Caco-2 (cell line): ENCODE data around the gene LGALS3BP. TPM values are rescaled to one million over a fixed set of nuclear protein-coding genes. Genes with fewer than 3 reads are reported as not detected.

Source experiments
- Bru-seq: library from RNA; stranded (reverse); fragments of 400-500 nt; gene quantifications from one replicate; lab custom pipeline; 2021; lab: Mats Ljungman, UMichigan
- BruChase-seq, 2 experiments: library from RNA; stranded (reverse); fragments of 400-500 nt; gene quantifications; one replicate each; lab custom pipeline; 2021; lab: Mats Ljungman, UMichigan
- BruUV-seq: library from RNA; stranded (reverse); fragments of 400-500 nt; replicated peaks from 2 replicates; lab custom pipeline; 2021; lab: Mats Ljungman, UMichigan
- CTCF ChIA-PET: fragments of 300-600 bp; sonication (Branson Sonifier 250); formaldehyde crosslinking; loops from one replicate; lab custom pipeline; 2022; ENCODE audit warnings: antibody characterized with exemption; lab: Charles Lee
- POLR2A ChIA-PET: fragments of 300-600 bp; sonication (Branson Sonifier 250); formaldehyde crosslinking; loops from one replicate; lab custom pipeline; 2022; ENCODE audit warnings: antibody characterized with exemption; lab: Charles Lee
- DNase-seq, 2 experiments: peaks; one replicate each; pipeline versions ENCODE4 v3.0.0 to v3.0.0-alpha.2; 2020 to 2022
- H3K27me3 ChIP-seq: replicated peaks from 2 replicates; pipeline ENCODE4 v1.6.0; 2011; ENCODE audit warnings: low read length; ENCODE audit not compliant: control insufficient read depth, insufficient read depth
- H3K36me3 ChIP-seq: 2 replicates; pipeline ENCODE4 v1.5.1; 2011; ENCODE audit warnings: low read length; ENCODE audit not compliant: control insufficient read depth, insufficient read depth
- H3K4me1 ChIP-seq: fragments of 250-450 bp; sonication (Bioruptor Pico); 2 replicates; pipeline ENCODE4 v1.5.1; 2020; ENCODE audit warnings: mild to moderate bottlenecking
- H3K4me3 ChIP-seq: 2 replicates; pipeline ENCODE4 v1.5.1; 2011; ENCODE audit warnings: low read depth, mild to moderate bottlenecking, control low read depth, low read length
- H3K9me3 ChIP-seq: fragments of 250-450 bp; sonication (Bioruptor Pico); 2 replicates; pipeline ENCODE4 v1.5.1; 2020; ENCODE audit warnings: mild to moderate bottlenecking, moderate library complexity
- H3K27ac Mint-ChIP-seq: one replicate; pipeline ENCODE4 v1.8.0; 2022; ENCODE audit warnings: mixed read lengths; ENCODE audit not compliant: unreplicated experiment
- H3K27me3 Mint-ChIP-seq: one replicate; pipeline ENCODE4 v1.8.0; 2022; ENCODE audit warnings: mixed read lengths; ENCODE audit not compliant: insufficient read depth, unreplicated experiment
- H3K36me3 Mint-ChIP-seq: one replicate; pipeline ENCODE4 v1.8.0; 2022; ENCODE audit warnings: mild to moderate bottlenecking, mixed read lengths; ENCODE audit not compliant: insufficient read depth, unreplicated experiment
- H3K4me1 Mint-ChIP-seq: one replicate; pipeline ENCODE4 v1.8.0; 2022; ENCODE audit warnings: low read depth, mixed read lengths; ENCODE audit not compliant: unreplicated experiment
- H3K4me3 Mint-ChIP-seq: one replicate; pipeline ENCODE4 v1.8.0; 2022; ENCODE audit warnings: mild to moderate bottlenecking, moderate library complexity, mixed read lengths; ENCODE audit not compliant: unreplicated experiment
- H3K9me3 Mint-ChIP-seq: one replicate; pipeline ENCODE4 v1.8.0; 2022; ENCODE audit warnings: mixed read lengths; ENCODE audit not compliant: unreplicated experiment
- intact Hi-C: fragments of 100-400 bp; cut with micrococcal nuclease; formaldehyde crosslinking; loops from one replicate; pipeline ENCODE4 v1.10.0; 2022; ENCODE audit not compliant: unreplicated experiment
- long read RNA-seq: library from polyadenylated mRNA; stranded (forward); transcript quantifications from one replicate; pipeline ENCODE4 v2.0.0, GENCODE V29; 2022
- total RNA-seq: library from RNA; stranded (reverse); gene quantifications from 2 replicates; pipeline ENCODE4 v1.2.3, GENCODE V29; 2022
- TF ChIP-seq, protein P1 (sequence below), 2 experiments: fragments of 200-600 bp in 1 of 2; IDR thresholded peaks; 1 replicate in 1 of 2; 2 replicates in 1 of 2; pipeline versions ENCODE4 v1.5.1 to v1.8.0; 2011 to 2022; ENCODE audit warnings: antibody characterized with exemption in 1 of 2, control low read depth in 1 of 2, inconsistent platforms in 1 of 2, low read depth in 1 of 2, low read length in 1 of 2, mild to moderate bottlenecking in 1 of 2, moderate library complexity in 1 of 2; ENCODE audit not compliant: insufficient read depth in 1 of 2, severe bottlenecking in 1 of 2, unreplicated experiment in 1 of 2

The LGALS3BP gene, protein sequence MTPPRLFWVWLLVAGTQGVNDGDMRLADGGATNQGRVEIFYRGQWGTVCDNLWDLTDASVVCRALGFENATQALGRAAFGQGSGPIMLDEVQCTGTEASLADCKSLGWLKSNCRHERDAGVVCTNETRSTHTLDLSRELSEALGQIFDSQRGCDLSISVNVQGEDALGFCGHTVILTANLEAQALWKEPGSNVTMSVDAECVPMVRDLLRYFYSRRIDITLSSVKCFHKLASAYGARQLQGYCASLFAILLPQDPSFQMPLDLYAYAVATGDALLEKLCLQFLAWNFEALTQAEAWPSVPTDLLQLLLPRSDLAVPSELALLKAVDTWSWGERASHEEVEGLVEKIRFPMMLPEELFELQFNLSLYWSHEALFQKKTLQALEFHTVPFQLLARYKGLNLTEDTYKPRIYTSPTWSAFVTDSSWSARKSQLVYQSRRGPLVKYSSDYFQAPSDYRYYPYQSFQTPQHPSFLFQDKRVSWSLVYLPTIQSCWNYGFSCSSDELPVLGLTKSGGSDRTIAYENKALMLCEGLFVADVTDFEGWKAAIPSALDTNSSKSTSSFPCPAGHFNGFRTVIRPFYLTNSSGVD
- total RNA-seq (65.4 and 68.1 TPM in 2 replicates), Bru-seq, nascent RNA (percentile 54 among the genes with signal in this experiment), BruChase-seq, experiment 1, labeled RNA remaining after a 2-hour chase (percentile 53 among the genes with signal in this experiment), BruChase-seq, experiment 2, labeled RNA remaining after a 6-hour chase (percentile 68 among the genes with signal in this experiment)
- long read RNA-seq, transcript LGALS3BP-201 (6 exons, 2,405 nt), result major isoform, 126 of 150 reads
- long read RNA-seq, partial matches to known transcripts, result 9 of 150 reads
- long read RNA-seq, other reads (novel, unspliced or antisense), result 10 of 150 reads

DNA sequence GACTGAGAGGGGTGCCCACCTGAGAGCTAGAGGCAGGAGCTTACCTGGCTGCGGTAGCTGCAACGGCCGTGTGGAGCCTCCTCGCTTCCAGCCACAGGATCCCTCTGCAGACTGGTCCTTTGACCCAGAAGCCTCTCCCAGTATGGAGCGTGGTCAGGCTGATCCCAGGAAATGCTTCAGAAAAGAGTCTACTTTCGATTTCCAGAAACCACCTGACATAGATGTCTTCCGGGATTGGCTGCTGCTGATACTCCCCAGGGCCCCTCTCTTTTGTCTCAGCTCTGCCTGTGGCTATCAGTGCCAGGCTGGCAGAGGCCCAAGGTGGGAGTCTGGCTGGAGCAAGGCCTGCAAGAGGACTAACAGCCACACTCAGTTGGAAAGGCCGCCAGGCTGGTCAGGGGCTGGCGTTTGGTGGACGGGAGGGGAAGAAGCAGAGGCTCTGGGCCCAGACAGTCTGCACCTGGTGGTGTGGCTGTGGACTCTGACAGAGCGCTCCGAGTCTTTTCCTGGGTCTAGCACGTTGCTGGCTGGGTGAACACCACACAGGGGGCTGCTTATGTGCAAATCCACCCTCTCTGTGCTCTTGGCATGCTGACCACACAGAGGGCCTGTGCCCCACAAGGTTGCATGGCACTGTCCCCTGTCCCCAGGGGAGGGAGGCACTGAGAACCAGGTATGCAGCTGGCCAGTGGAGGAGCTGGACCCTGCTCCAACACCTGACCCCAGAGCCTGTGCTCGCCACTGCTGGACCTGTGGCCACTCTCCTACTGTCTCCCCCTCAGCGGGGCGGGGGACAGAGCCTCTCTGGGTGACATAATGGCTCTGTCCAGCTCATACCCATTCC is at the start of gene LGALS3BP:
Gene LGALS3BP (minus strand): TSS at position 144 of the 844 bp plus-strand sequence. CDS start 2,732 bp downstream, outside the sequence.
- intact Hi-C loops, result no loop called here
- Histone ChIP-seq H3K27me3 (no peaks in the 10 kb centered on the region), H3K4me3 (0 out of 2 replicates have a peak within 1 kb of the TSS, but pooled peaks have one; percentile 3), H3K9me3 (no peaks in the 10 kb centered on the region), H3K36me3 (no peaks in the 10 kb centered on the region), H3K4me1 (peaks cover 19% of the 10 kb centered on the region)
- Mint-ChIP-seq H3K9me3 (no peaks in the 10 kb centered on the region), H3K27ac (no peak within 1 kb of the TSS), H3K4me3 (no peak within 1 kb of the TSS), H3K27me3 (no peaks in the 10 kb centered on the region), H3K36me3 (no peaks in the 10 kb centered on the region), H3K4me1 (no peaks in the 10 kb centered on the region)
- BruUV-seq, result no TSS peak
- peak; percentile 49 to 69 for DNase-seq
- CTCF ChIA-PET, result interaction anchor here (0.6 to 1.4 kb wide), 2 partner anchors 114 to 619 kb away, joined by 5 to 6 read pairs; no protein-coding TSS in a partner anchor
- TF ChIP-seq, protein P1, sequence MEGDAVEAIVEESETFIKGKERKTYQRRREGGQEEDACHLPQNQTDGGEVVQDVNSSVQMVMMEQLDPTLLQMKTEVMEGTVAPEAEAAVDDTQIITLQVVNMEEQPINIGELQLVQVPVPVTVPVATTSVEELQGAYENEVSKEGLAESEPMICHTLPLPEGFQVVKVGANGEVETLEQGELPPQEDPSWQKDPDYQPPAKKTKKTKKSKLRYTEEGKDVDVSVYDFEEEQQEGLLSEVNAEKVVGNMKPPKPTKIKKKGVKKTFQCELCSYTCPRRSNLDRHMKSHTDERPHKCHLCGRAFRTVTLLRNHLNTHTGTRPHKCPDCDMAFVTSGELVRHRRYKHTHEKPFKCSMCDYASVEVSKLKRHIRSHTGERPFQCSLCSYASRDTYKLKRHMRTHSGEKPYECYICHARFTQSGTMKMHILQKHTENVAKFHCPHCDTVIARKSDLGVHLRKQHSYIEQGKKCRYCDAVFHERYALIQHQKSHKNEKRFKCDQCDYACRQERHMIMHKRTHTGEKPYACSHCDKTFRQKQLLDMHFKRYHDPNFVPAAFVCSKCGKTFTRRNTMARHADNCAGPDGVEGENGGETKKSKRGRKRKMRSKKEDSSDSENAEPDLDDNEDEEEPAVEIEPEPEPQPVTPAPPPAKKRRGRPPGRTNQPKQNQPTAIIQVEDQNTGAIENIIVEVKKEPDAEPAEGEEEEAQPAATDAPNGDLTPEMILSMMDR (IDR thresholded peaks at IDR 0.05; ENCODE audit: insufficient read depth in 1 of 2, low read depth in 1 of 2, low read length in 1 of 2, severe bottlenecking in 1 of 2, unreplicated experiment in 1 of 2), result no peak
- POLR2A ChIA-PET, result interaction anchor here (0.9 kb wide), 1 partner anchor 30 kb away, joined by 10 read pairs; the partner anchor contains the start of gene CANT1

DNA sequence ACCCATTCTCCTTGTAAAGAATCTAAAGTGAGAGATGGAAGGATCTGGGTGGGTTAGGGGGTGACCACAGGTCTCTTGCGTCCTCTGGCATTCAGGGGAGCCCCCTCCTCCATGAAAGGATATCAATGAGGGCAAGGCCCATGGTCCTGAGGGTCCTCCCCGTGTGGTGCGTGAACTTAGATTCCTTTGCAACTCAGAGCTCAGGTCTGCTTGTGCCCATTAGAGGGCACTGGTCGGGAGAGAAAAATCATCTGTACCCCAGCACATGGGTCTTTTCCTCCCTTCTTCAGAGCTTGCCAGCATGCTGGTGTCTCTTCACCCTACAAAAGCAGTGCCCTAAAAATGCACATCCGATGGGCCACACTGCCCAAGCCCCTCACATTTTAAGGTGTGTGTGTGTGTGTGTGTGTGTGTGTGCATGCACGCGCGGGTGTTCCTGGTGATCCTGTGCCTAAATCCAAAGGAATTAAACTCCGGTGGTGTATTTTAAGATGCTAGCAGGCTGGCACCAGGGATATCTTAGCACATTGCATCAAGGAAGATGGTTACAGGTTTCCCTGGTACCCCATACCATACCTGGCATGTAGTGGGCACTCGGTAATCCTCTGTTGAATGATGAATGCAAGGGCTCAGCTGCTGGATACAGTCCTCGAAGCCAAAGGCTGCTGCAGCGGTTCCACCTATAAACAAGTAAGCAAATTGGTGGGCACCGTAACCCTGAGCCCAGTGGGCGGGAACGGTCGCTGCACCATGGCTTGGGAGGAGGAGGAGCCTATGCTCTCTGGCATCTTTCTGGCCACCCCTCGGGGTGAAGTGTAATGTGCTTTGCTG is 49.0 kb upstream of the LGALS3BP start:
- no TSS peak for BruUV-seq
- H3K27ac Mint-ChIP-seq, result peak overlapping the region; percentile 98
- peaks cover 9% of the 10 kb centered on the region for H3K36me3 Mint-ChIP-seq
- no peak overlapping the region for H3K4me3 ChIP-seq
- H3K9me3 Mint-ChIP-seq, result no peaks in the 10 kb centered on the region
- POLR2A ChIA-PET, result no interaction called here
- H3K27me3 ChIP-seq, result no peaks in the 10 kb centered on the region
- TF ChIP-seq, protein P1 (IDR thresholded peaks at IDR 0.05; ENCODE audit: insufficient read depth in 1 of 2, low read depth in 1 of 2, low read length in 1 of 2, severe bottlenecking in 1 of 2, unreplicated experiment in 1 of 2), result no peak
- peak in 1 of 2 experiments; percentile 32 for DNase-seq
- CTCF ChIA-PET, result interaction anchor here (0.6 to 2.7 kb wide), 4 partner anchors 13 to 364 kb away, joined by 3 to 23 read pairs (median 4); no protein-coding TSS in a partner anchor
- peaks cover 41% of the 10 kb centered on the region for H3K4me1 ChIP-seq
- no peaks in the 10 kb centered on the region for H3K9me3 ChIP-seq
- no peaks in the 10 kb centered on the region for H3K27me3 Mint-ChIP-seq
- H3K36me3 ChIP-seq, result no peaks in the 10 kb centered on the region
- intact Hi-C loops, result no loop called here
- no peak overlapping the region for H3K4me3 Mint-ChIP-seq
- peaks cover 34% of the 10 kb centered on the region for H3K4me1 Mint-ChIP-seq
